22Rv1 (cell line): ENCODE results near the gene TRIM9.

Experiments used
- ZFX ChIP-seq: fragments of 450-650 bp; IDR thresholded peaks from 2 replicates; pipeline ENCODE4 v1.6.1; 2017; ENCODE audit warnings: antibody characterized with exemption, borderline replicate concordance
- TF ChIP-seq, protein P1 (sequence below): fragments of 450-650 bp; IDR thresholded peaks from 2 replicates; pipeline ENCODE4 v1.5.1; 2017; ENCODE audit warnings: mild to moderate bottlenecking

DNA sequence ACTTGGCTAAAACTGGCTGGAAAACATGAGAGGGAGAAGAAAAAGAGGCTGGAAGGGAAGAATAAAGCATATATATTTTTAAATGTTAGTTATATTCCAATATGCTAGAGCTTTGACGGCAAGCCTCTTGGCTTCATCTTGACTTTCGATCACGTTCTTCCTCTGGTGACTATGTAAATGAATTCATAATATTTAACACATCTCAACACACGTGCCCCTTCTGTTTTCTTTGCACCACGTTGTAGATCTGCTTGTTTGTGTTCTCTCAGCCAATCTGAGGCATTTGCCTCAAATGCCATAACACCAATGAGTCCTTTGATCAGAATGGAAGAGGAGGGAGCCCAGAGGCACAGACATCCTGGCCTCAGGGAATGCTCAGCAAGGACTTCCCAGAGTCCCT is 45.4 kb upstream of the TRIM9 start:
- TF ChIP-seq, protein P1, sequence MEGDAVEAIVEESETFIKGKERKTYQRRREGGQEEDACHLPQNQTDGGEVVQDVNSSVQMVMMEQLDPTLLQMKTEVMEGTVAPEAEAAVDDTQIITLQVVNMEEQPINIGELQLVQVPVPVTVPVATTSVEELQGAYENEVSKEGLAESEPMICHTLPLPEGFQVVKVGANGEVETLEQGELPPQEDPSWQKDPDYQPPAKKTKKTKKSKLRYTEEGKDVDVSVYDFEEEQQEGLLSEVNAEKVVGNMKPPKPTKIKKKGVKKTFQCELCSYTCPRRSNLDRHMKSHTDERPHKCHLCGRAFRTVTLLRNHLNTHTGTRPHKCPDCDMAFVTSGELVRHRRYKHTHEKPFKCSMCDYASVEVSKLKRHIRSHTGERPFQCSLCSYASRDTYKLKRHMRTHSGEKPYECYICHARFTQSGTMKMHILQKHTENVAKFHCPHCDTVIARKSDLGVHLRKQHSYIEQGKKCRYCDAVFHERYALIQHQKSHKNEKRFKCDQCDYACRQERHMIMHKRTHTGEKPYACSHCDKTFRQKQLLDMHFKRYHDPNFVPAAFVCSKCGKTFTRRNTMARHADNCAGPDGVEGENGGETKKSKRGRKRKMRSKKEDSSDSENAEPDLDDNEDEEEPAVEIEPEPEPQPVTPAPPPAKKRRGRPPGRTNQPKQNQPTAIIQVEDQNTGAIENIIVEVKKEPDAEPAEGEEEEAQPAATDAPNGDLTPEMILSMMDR: no peak
- no peak for TF ChIP-seq ZFX
